H1 (cell line): Measurements from ENCODE around the gene NUP58. TPM values are rescaled to one million over a fixed set of nuclear protein-coding genes. Genes with fewer than 3 reads are reported as not detected.

Experiments
- BRCA1 ChIP-seq: IDR thresholded peaks from 2 replicates; pipeline ENCODE4 v1.6.1; 2012; ENCODE audit warnings: low read depth, low read length, improper control_type of control experiment
- CBX5 ChIP-seq: fragments of 300-800, 300-1000 bp; sonication (generic); IDR thresholded peaks from 2 replicates; pipeline ENCODE4 v1.7.1; 2016; ENCODE audit warnings: antibody characterized with exemption, low read length, low read depth
- CREB1 ChIP-seq: IDR thresholded peaks from 2 replicates; pipeline ENCODE4 v1.6.1; 2012; ENCODE audit warnings: inconsistent platforms
- EGR1 ChIP-seq: IDR thresholded peaks from 2 replicates; pipeline ENCODE4 v1.6.1; 2011; ENCODE audit warnings: low read depth, low read length, borderline replicate concordance
- KDM4A ChIP-seq: IDR thresholded peaks from one replicate; pipeline ENCODE4 v1.7.1; 2012; ENCODE audit warnings: low read depth, mild to moderate bottlenecking, moderate library complexity, low read length, inconsistent platforms; ENCODE audit not compliant: severe bottlenecking
- POLR2AphosphoS5 ChIP-seq: IDR thresholded peaks from 2 replicates; pipeline ENCODE4 v1.6.1; 2011; ENCODE audit warnings: low read depth, low read length
- RBBP5 ChIP-seq: IDR thresholded peaks from 2 replicates; pipeline ENCODE4 v1.7.1; 2012; ENCODE audit warnings: low read depth, mild to moderate bottlenecking, inconsistent platforms, low read length, moderate library complexity, borderline replicate concordance
- RFX5 ChIP-seq: IDR thresholded peaks from 2 replicates; pipeline ENCODE4 v1.6.1; 2011; ENCODE audit warnings: low read depth, low read length, improper control_type of control experiment, borderline replicate concordance
- RNF2 ChIP-seq: fragments of 200-900, 300-1000 bp; sonication (generic); IDR thresholded peaks from 2 replicates; pipeline ENCODE4 v1.7.1; 2016; ENCODE audit warnings: borderline replicate concordance, low read depth, mild to moderate bottlenecking, antibody characterized with exemption, low read length; ENCODE audit not compliant: poor library complexity, severe bottlenecking; ENCODE audit errors: missing control alignments
- RXRA ChIP-seq: IDR thresholded peaks from 2 replicates; pipeline ENCODE4 v1.6.1; 2011; ENCODE audit warnings: low read depth, mild to moderate bottlenecking, low read length, moderate library complexity; ENCODE audit not compliant: insufficient read depth
- SAP30 ChIP-seq: fragments of 300-600 bp; sonication (generic); IDR thresholded peaks from 2 replicates; pipeline ENCODE4 v1.7.1; 2012; ENCODE audit warnings: low read length, moderate library complexity, mild to moderate bottlenecking, inconsistent platforms; ENCODE audit not compliant: insufficient read depth, insufficient replicate concordance
- SIN3A ChIP-seq, 2 experiments: IDR thresholded peaks in 1 of 2; conservative IDR thresholded peaks in 1 of 2; 2 replicates each; pipeline ENCODE4 v1.6.1; 2011 to 2012; ENCODE audit warnings: low read length in 2 of 2, improper control_type of control experiment in 1 of 2, low read depth in 1 of 2, mild to moderate bottlenecking in 1 of 2
- SIX5 ChIP-seq: IDR thresholded peaks from 2 replicates; pipeline ENCODE4 v1.6.1; 2011; ENCODE audit warnings: mild to moderate bottlenecking, low read depth, low read length
- TAF1 ChIP-seq: IDR thresholded peaks from 2 replicates; pipeline ENCODE4 v1.6.1; 2011; ENCODE audit warnings: mild to moderate bottlenecking, low read depth, low read length
- TEAD4 ChIP-seq: IDR thresholded peaks from 2 replicates; pipeline ENCODE4 v1.6.1; 2012; ENCODE audit warnings: low read depth, low read length, inconsistent platforms, mixed read lengths
- YY1 ChIP-seq: IDR thresholded peaks from 2 replicates; pipeline ENCODE4 v1.6.1; 2011; ENCODE audit warnings: low read depth, mild to moderate bottlenecking, low read length
- polyA plus RNA-seq, 7 experiments: library from polyadenylated mRNA; depleted of rRNA in 3 of 7; stranded (reverse) in 5 of 7; unstranded in 2 of 7; fragments of >200 nt in 5 of 7; fragments of 200-250 nt in 2 of 7; gene quantifications; 1 replicate in 5 of 7; 2 replicates in 1 of 7; 4 replicates in 1 of 7; pipeline versions ENCODE4 v1.2.1 to v1.2.3, GENCODE V29; 2011 to 2013; ENCODE audit warnings: missing spikeins in 2 of 7, mixed read lengths in 2 of 7
- total RNA-seq: library from RNA; stranded (reverse); fragmentation: NEBNext Ultra II Directional; extraction: Animal tissue kit (Norgen Biotek cat#: 25700); gene quantifications from 2 replicates; pipeline ENCODE4 v1.2.1, GENCODE V29; 2021
- TF ChIP-seq, protein P1 (sequence below): IDR thresholded peaks from 2 replicates; pipeline ENCODE4 v1.6.1; 2011; ENCODE audit warnings: low read length, improper control_type of control experiment
- TF ChIP-seq, protein P2 (sequence below), 3 experiments: IDR thresholded peaks; 1 replicate in 2 of 3; 2 replicates in 1 of 3; pipeline versions ENCODE4 v1.5.1 to v1.6.1; 2011; ENCODE audit warnings: low read length in 3 of 3, mild to moderate bottlenecking in 3 of 3, inconsistent platforms in 2 of 3, low read depth in 1 of 3, moderate library complexity in 1 of 3; ENCODE audit not compliant: insufficient read depth in 1 of 3; ENCODE audit errors: control extremely low read depth in 1 of 3
- TF ChIP-seq, protein P3 (sequence below): IDR thresholded peaks from 2 replicates; pipeline ENCODE4 v1.6.1; 2012; ENCODE audit warnings: inconsistent platforms

The NUP58 gene
- total and polyA plus RNA-seq, 2 of the 8 experiments (the other 6 are each of a cell fraction or from before 2014, with no cell fraction given) = 35.0 to 53.8 TPM

DNA sequence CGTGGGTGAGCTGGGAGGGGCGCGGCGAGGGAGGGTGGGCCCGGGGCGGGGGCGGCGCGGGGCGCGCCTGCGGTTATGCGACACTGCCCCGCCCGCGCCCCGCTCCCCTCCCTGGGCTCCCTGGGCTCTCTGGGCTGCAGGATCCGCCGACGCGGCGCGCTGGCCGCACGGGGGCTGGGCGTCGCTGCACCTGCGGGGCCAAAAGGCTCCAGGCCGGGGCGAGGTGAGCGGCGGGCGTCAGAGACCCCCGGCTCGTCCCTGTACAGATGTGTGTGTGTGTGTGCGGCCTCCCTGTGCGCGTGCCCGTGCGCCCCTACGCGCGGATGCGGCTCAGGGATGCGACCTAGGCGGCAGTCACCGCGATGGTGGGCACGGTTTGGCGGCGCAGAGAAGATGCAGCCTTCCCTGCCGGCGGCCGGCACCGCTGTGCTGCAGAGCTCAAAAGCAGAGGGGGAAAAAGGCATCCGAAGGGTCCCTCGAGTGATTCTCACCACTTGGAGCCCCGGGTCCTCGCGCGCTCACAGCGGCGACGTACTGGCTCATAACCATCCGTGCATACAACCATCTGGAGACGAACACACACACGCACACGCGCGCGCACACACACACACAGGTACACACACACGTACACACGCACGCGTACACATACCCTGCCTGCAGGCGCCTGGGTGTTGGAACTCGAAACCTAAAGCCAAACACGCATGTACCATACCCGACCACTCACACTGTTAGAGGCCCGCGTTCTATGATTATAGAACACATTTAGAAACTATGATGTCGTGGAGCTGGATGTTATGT, 71.1 kb downstream of the NUP58 start (continued):
- TF ChIP-seq, protein P1, sequence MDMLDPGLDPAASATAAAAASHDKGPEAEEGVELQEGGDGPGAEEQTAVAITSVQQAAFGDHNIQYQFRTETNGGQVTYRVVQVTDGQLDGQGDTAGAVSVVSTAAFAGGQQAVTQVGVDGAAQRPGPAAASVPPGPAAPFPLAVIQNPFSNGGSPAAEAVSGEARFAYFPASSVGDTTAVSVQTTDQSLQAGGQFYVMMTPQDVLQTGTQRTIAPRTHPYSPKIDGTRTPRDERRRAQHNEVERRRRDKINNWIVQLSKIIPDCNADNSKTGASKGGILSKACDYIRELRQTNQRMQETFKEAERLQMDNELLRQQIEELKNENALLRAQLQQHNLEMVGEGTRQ = no peak
- TF ChIP-seq EGR1 (no peak), RBBP5 (no peak; the same call in 1 of the 2 replicates), RXRA (no peak), SAP30 (no peak), RNF2 (no peak), CBX5 (no peak), RFX5 (no peak), TAF1 (0 out of 2 replicates have a peak, but pooled peaks have one; percentile 32), TEAD4 (no peak), SIX5 (no peak), BRCA1 (no peak), SIN3A (conservative IDR thresholded peaks at IDR 0.05 in 1 of 2, IDR thresholded peaks at IDR 0.05 in 1 of 2; ENCODE audit: low read depth in 1 of 2, low read length in 2 of 2) (no peak), CREB1 (0 out of 2 replicates have a peak, but pooled peaks have one; percentile 23), YY1 (no peak), KDM4A (peak; percentile 73), POLR2AphosphoS5 (no peak)
- TF ChIP-seq, protein P2, sequence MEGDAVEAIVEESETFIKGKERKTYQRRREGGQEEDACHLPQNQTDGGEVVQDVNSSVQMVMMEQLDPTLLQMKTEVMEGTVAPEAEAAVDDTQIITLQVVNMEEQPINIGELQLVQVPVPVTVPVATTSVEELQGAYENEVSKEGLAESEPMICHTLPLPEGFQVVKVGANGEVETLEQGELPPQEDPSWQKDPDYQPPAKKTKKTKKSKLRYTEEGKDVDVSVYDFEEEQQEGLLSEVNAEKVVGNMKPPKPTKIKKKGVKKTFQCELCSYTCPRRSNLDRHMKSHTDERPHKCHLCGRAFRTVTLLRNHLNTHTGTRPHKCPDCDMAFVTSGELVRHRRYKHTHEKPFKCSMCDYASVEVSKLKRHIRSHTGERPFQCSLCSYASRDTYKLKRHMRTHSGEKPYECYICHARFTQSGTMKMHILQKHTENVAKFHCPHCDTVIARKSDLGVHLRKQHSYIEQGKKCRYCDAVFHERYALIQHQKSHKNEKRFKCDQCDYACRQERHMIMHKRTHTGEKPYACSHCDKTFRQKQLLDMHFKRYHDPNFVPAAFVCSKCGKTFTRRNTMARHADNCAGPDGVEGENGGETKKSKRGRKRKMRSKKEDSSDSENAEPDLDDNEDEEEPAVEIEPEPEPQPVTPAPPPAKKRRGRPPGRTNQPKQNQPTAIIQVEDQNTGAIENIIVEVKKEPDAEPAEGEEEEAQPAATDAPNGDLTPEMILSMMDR (IDR thresholded peaks at IDR 0.05; ENCODE audit: control extremely low read depth in 1 of 3, insufficient read depth in 1 of 3, low read depth in 1 of 3, low read length in 3 of 3) = no peak
- TF ChIP-seq, protein P3, sequence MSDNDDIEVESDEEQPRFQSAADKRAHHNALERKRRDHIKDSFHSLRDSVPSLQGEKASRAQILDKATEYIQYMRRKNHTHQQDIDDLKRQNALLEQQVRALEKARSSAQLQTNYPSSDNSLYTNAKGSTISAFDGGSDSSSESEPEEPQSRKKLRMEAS = no peak
